ENCODE results near the gene LLCFC1.

DNA sequence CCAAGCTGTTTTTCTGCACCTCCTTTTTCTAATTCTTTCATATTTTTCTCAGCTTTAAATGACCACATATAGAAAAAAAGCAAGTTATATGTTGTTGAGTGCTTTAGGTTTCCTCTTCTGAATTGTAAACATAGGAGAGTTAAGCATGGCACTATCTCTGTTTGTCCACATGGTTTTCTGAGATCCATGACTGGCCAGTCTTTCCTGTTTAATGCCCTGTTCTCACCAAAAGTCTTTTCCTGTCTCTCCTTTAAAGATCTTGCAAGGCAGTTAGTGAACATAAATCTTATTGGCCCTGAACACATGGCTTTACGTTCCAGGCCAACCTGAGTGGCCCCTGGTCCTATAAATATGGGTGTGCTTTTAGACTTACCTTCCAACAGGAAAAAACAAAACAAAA, 25.2 kb upstream of the LLCFC1 start:
- no peak for TF ChIP-seq SUZ12 (IDR thresholded peaks at IDR 0.05; ENCODE audit: extremely low read depth, insufficient read depth, insufficient read length)
- no peak for TF ChIP-seq YY1 (IDR thresholded peaks at IDR 0.05; ENCODE audit: insufficient read depth, insufficient read length)
- TF ChIP-seq ZNF274 (IDR thresholded peaks at IDR 0.05; ENCODE audit: low read depth, low read length), result no peak
